Measurements from ENCODE around the gene MPC2.

- TF ChIP-seq, protein P1, sequence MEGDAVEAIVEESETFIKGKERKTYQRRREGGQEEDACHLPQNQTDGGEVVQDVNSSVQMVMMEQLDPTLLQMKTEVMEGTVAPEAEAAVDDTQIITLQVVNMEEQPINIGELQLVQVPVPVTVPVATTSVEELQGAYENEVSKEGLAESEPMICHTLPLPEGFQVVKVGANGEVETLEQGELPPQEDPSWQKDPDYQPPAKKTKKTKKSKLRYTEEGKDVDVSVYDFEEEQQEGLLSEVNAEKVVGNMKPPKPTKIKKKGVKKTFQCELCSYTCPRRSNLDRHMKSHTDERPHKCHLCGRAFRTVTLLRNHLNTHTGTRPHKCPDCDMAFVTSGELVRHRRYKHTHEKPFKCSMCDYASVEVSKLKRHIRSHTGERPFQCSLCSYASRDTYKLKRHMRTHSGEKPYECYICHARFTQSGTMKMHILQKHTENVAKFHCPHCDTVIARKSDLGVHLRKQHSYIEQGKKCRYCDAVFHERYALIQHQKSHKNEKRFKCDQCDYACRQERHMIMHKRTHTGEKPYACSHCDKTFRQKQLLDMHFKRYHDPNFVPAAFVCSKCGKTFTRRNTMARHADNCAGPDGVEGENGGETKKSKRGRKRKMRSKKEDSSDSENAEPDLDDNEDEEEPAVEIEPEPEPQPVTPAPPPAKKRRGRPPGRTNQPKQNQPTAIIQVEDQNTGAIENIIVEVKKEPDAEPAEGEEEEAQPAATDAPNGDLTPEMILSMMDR (IDR thresholded peaks at IDR 0.05), result no peak
- TF ChIP-seq POLR2A (IDR thresholded peaks at IDR 0.05) (no peak), POLR2AphosphoS5 (IDR thresholded peaks at IDR 0.05) (no peak)
These were observed 48.1 kb upstream of the MPC2 start for GRCh38 chr1:167984886-167985489.
